Ovary (tissue), 9 donors: ENCODE results near the gene CFAP53. TPM values are rescaled to one million over a fixed set of nuclear protein-coding genes. Genes with fewer than 3 reads are reported as not detected.
"Not testable (repeated sequence)": the region's sequence is repeated elsewhere in the genome, so short reads cannot be mapped to it uniquely, and the experiment has no call there.

ENCODE experiments used
- DNase-seq, 5 donors: peaks; one replicate each; pipeline ENCODE4 v3.0.0-alpha.2; 2019 to 2020
- H3K27ac ChIP-seq, 2 donors: fragments of 200-600 bp; one replicate each; pipeline versions ENCODE4 v1.5.1 to v1.8.0; 2019 to 2022
- H3K27me3 ChIP-seq: fragments of 200-600 bp; one replicate; pipeline ENCODE4 v1.8.0; 2022
- H3K36me3 ChIP-seq: fragments of 200-600 bp; sonication (generic); one replicate; pipeline ENCODE4 v1.5.1; 2019
- H3K4me1 ChIP-seq: one replicate; pipeline ENCODE4 v1.8.1; 2013; ENCODE audit warnings: mild to moderate bottlenecking, moderate library complexity; ENCODE audit not compliant: insufficient read depth
- H3K4me3 ChIP-seq: fragments of 200-600 bp; sonication (generic); one replicate; pipeline ENCODE4 v1.5.1; 2017
- H3K9me3 ChIP-seq, 2 donors: fragments of 200-600 bp in 1 of 2; sonication (generic) in 1 of 2; one replicate each; pipeline versions ENCODE4 v1.5.1 to v1.8.1; 2013 to 2019; ENCODE audit warnings: mild to moderate bottlenecking in 1 of 2, moderate library complexity in 1 of 2
- EP300 ChIP-seq: sonication (generic); formaldehyde crosslinking; IDR thresholded peaks from one replicate; pipeline ENCODE4 v1.6.1; 2017; ENCODE audit warnings: antibody characterized with exemption
- POLR2A ChIP-seq: fragments of 450-650 bp; IDR thresholded peaks from one replicate; pipeline ENCODE4 v1.6.1; 2017; ENCODE audit warnings: antibody characterized with exemption, mild to moderate bottlenecking, moderate library complexity
- WGBS, 3 donors: extraction: QIAGEN DNeasy Blood & Tissue Kit in 1 of 3; methylation state at CpG; one replicate each; pipeline versions ENCODE4 v1.1.5 to v1.1.7; 2013 to 2017; 5-methylcytosine and 5-hydroxymethylcytosine counted together
- intact Hi-C, 4 donors: fragments of 100-400 bp; cut with DNase I; formaldehyde crosslinking; loops; one replicate each; pipeline versions ENCODE4 v1.11.0 to v1.15.1; 2022 to 2023
- polyA plus RNA-seq, 2 donors: library from polyadenylated mRNA; stranded (reverse); fragments of 200-250 nt in 1 of 2; fragments of 350-450 nt in 1 of 2; fragmentation: Illumina TruSeq in 1 of 2; extraction: RNeasy Lipid Tissue Mini Kit (QIAGEN cat#74804) in 1 of 2; gene quantifications; one replicate each; pipeline ENCODE4 v1.2.3, GENCODE V29; 2013 to 2014
- total RNA-seq, 7 donors: library from RNA; depleted of rRNA in 2 of 7; stranded (reverse); fragments of >200 nt in 2 of 7; fragmentation: NEBNext Ultra II Directional in 3 of 7; extraction: Animal tissue kit (Norgen Biotek cat#: 25700) in 3 of 7; gene quantifications; one replicate each; pipeline versions ENCODE4 v1.1.0 to v1.2.4, GENCODE V29; 2016 to 2023
- TF ChIP-seq, protein P1 (sequence below), 3 donors: fragments of 450-650 bp in 2 of 3; fragments of 200-600 bp in 1 of 3; IDR thresholded peaks; one replicate each; pipeline versions ENCODE4 v1.5.1 to v1.8.0; 2016 to 2022; ENCODE audit warnings: antibody characterized with exemption in 3 of 3, mild to moderate bottlenecking in 1 of 3
- donor health status: DM: no; HTN: no; CAD: no; lungs with moderate emphysema.
- donor health status: DM: no; HTN: no; CAD: no.
- donor health status: Bipolar disorder and iron deficiency.
- donor health status: DM: yes; HTN: yes; CAD: no.
- donor health status: DM: no; HTN: no; CAD: no.
- donor health status: DM: yes; HTN: yes; CAD: no.

CFAP53 gene
- total and polyA plus RNA-seq, 9 donors = 0.40 to 9.9 (median 0.61) TPM

DNA sequence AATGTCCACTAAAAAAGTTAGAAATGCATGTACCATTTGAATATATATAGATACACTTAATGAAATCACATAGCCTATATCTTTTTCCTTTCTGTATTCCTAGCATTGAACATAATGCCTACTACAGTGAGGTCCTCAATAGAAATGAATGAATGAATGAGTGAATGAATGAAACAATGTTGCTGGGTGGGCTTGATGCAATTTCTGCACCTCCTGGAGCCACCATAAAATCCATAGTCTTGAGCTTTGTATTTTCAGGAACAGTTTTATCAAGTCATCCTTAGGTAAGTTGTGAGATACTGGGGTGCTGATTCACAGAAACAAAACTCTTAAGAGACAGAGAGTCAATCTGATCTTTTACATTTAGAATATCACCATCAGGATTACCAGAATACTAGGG is 3.3 kb downstream of the CFAP53 start:
- intact Hi-C loops = no loop called here
- H3K4me3 ChIP-seq = no peak overlapping the region
- H3K27me3 ChIP-seq = no peaks in the 10 kb centered on the region
- H3K9me3 ChIP-seq = no peaks in the 10 kb centered on the region
- peaks cover 4% of the 10 kb centered on the region for H3K4me1 ChIP-seq
- no peak for DNase-seq
- no peaks in the 10 kb centered on the region for H3K36me3 ChIP-seq
- no peak for TF ChIP-seq POLR2A
- TF ChIP-seq, protein P1, sequence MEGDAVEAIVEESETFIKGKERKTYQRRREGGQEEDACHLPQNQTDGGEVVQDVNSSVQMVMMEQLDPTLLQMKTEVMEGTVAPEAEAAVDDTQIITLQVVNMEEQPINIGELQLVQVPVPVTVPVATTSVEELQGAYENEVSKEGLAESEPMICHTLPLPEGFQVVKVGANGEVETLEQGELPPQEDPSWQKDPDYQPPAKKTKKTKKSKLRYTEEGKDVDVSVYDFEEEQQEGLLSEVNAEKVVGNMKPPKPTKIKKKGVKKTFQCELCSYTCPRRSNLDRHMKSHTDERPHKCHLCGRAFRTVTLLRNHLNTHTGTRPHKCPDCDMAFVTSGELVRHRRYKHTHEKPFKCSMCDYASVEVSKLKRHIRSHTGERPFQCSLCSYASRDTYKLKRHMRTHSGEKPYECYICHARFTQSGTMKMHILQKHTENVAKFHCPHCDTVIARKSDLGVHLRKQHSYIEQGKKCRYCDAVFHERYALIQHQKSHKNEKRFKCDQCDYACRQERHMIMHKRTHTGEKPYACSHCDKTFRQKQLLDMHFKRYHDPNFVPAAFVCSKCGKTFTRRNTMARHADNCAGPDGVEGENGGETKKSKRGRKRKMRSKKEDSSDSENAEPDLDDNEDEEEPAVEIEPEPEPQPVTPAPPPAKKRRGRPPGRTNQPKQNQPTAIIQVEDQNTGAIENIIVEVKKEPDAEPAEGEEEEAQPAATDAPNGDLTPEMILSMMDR (IDR thresholded peaks at IDR 0.05) = no peak
- no peak for TF ChIP-seq EP300
- H3K27ac ChIP-seq = no peak overlapping the region

DNA sequence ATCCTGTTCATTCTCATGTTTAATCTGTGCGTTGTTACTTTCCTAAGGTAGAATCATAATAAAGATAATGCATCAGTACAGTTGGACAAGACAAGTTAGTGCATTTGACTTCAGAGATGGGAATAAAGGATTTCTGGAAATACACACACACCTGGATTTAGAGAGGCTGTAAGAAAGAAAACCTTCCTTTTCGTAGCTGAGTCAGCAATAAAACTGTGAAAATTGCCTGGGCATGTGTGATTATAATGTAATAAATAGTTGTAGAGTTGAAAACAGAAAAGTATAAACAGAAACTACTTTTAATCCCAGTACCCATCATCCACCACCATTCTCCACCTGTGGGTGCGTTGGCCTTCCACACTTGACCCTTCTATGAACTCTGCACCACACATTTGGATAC is 15.4 kb downstream of the CFAP53 start:
- intact Hi-C loops = no loop called here
- Histone ChIP-seq H3K9me3 (no peaks in the 10 kb centered on the region), H3K4me1 (no peaks in the 10 kb centered on the region), H3K4me3 (no peak overlapping the region), H3K36me3 (no peaks in the 10 kb centered on the region), H3K27ac (no peak overlapping the region), H3K27me3 (no peaks in the 10 kb centered on the region)
- TF ChIP-seq, protein P1 (IDR thresholded peaks at IDR 0.05) = no peak
- no peak for DNase-seq
- WGBS, 3 donors = 78 to 86% (median 83%) methylated on average over 3 of the region's 3 CpGs

GRCh38 chr18:50249576-50249975 is 16.7 kb downstream of the CFAP53 start:
- Histone ChIP-seq H3K9me3 (no peaks in the 10 kb centered on the region), H3K4me3 (no peak overlapping the region), H3K27me3 (no peaks in the 10 kb centered on the region), H3K27ac (no peak overlapping the region), H3K36me3 (no peaks in the 10 kb centered on the region), H3K4me1 (no peaks in the 10 kb centered on the region)
- no peak for DNase-seq
- intact Hi-C loops = no loop called here
- TF ChIP-seq EP300 = no peak
- TF ChIP-seq, protein P1 (IDR thresholded peaks at IDR 0.05) = no peak
- no peak for TF ChIP-seq POLR2A

DNA sequence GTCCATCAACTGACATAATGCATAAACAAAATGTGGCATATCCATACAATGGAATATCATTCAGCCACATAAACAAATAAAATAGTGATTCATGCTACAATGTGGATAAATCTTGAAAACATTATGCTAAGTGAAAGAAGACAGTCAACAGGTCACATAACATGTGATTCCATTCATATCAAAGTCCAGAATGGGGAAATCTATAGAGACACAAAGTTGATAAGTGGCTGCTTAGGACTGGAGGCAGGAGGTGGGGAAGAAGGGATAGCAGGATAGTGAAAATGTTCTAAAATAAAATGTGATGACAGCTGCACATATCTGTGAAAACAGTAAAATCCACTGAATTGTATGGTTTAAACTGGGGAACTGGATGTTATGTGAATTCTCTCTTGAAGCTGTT is 18.7 kb downstream of the CFAP53 start:
- Histone ChIP-seq H3K4me1 (no peaks in the 10 kb centered on the region), H3K4me3 (no peak overlapping the region), H3K9me3 (no peaks in the 10 kb centered on the region), H3K27me3 (no peaks in the 10 kb centered on the region), H3K27ac (no peak overlapping the region), H3K36me3 (no peaks in the 10 kb centered on the region)
- no peak for DNase-seq
- TF ChIP-seq, protein P1 (IDR thresholded peaks at IDR 0.05) = no peak
- TF ChIP-seq EP300 (no peak), POLR2A (no peak)
- intact Hi-C loops = no loop called here

- H3K4me3 ChIP-seq, intact Hi-C loops, H3K27me3 ChIP-seq, H3K27ac ChIP-seq, DNase-seq, H3K9me3 ChIP-seq, H3K36me3 ChIP-seq, H3K4me1 ChIP-seq: not testable (repeated sequence)
- 67 to 87% (median 72%) methylated on average over 8 of the region's 8 CpGs for WGBS, 3 donors
Measured at GRCh38 chr18:50241768-50242167, 24.5 kb downstream of the CFAP53 start.
